GM19452 (cell line): ENCODE results near the gene ONECUT3.

Source experiments
- ATAC-seq: cut with Tn5 transposase; IDR thresholded peaks from one replicate; pipeline ENCODE4 v1.9.1; 2021; ENCODE audit not compliant: unreplicated experiment

Gene ONECUT3

GRCh38 chr19:1813192-1814182 lies 60.2 kb downstream of the ONECUT3 start:
- no peak for ATAC-seq

- ATAC-seq, result no peak
Observed at GRCh38 chr19:1814391-1814790, 61.1 kb downstream of the ONECUT3 start.

DNA sequence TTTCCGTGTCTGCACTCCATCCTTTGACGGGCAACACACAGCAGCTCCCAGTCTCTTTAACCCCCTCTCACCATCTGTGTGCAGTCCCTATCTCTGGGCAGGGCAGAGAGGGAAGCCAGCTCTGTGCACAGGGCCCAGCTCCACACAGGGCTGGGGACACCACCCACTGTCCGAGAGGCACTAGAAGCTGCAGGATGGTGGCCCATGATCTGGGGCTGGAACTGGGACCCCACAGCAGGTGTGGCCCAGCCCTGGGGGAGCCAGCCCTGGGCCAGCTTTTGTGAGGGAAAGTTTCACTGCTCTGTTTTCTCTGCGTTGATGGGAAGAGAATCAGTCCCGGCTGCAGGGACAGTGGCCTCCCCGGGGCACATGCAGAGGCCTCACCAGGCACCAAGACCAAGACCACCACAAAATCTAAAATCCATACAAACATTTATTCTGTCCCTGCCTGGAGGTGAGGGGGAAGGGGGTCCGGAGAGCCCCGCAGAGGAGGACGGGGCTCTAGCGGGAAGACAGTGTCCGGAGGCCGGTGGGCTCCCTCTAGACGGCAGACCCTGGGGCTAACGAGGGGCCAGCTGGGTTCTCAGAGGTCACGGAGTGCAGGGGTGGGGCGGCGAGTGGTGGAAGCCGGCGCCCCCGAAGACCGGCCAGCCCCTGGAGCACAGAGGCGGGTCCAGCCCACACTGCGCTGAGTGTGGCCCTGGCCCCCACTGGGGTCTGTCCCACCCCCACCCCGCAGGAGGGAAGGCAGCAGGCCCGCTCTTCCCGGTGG lies 61.7 kb downstream of the ONECUT3 start:
- ATAC-seq, result no peak

- no peak for ATAC-seq
Observed at GRCh38 chr19:1815605-1816529, 62.6 kb downstream of the ONECUT3 start.

DNA sequence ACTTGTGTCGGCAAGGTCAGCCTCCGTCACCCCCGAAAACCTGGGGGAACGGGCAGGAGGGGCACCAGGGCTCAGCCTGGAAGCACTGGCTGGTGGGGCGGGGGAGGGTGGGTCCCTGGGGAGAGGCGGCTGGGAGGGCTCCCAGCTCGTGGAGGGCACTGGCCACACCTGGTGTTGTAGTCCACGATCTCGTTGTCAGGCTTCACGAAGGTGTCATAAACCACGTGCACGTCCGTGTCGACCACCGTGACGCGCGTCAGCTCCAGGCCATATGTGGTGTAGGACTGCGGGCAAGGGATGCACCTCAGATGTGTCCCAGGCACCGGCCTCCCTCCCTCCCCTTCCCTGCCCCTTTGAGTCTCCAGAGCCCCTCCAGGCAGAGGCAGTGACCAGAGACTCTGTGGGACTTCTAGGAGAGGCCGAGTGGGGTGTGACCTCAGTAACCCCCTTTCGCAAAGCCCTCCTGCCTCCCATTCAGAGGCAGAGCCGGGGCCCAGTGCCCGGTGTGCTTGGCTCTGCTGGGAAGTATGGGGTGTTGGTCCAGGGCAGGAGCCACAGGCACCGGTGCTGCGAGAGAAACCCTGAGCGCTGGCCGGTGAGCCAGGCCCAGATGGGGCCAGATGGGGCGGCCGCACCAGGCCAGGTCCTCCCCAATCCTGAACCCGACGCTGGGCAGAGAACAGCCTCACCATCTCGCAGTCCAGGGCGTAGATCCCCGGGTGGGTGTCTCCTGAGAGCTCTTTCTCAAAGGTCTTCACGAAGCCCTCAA lies 63.4 kb downstream of the ONECUT3 start:
- no peak for ATAC-seq

DNA sequence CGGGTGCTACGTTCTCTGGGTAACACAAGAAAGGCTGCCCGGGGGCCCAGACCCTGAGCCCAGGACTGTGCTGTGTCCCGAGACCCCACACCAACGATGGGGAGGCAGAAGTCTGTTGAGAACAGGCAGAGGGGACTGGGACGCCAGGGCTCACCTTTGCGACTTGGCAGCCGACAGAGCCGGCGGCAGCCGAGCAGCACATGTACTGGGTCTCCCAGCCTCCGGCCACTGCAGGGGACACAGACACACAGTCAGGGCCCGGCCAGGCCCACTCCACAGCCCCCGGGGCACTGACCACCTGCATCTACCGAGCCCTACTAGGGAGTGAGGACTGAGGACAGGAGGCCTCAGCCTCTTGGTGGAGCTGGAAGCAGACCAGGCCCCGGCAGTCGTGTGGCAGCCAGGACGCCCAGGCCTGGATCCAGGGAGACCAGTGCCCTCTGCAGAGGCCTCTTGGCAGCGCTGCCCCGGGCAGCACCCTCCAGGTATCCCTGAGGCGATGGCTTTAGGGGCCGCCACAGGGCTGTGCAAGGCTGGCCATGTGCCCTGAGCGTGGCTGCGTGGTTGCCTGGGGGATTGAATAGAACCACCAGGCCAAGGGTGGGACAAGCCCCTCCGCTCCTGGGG lies 64.4 kb downstream of the ONECUT3 start:
- no peak for ATAC-seq

DNA sequence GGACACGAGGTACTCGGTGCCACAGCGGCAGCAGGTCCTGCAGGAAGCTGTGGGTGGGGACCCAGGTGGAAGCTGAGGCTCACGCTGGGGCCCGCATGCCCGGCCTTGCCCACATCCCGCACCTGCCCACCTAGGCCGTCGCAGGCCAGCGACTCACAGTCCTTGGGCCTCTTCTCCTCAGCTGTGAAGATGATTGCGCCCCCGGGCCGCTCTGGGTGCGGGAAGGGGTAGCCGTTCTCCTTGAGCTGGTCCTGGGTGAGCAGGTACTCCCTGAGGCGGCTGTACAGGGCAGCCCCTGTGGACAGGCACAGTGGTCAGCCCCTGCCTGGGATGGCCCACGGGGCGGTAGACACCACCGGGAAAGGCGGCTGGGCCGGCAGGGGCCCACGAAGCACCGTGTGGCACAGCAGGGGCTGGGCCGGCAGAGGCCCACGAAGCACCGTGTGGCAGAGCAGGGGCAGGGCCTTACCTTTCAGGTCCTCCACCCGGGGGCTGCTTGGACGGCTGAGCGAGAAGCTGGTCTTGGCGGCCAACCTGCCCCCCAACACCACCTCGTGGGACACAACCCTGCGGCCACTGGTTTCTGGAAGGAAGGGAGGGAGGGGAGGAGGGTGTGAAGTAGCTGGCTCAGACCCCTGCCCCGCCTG lies 65.4 kb downstream of the ONECUT3 start:
- no peak for ATAC-seq

DNA sequence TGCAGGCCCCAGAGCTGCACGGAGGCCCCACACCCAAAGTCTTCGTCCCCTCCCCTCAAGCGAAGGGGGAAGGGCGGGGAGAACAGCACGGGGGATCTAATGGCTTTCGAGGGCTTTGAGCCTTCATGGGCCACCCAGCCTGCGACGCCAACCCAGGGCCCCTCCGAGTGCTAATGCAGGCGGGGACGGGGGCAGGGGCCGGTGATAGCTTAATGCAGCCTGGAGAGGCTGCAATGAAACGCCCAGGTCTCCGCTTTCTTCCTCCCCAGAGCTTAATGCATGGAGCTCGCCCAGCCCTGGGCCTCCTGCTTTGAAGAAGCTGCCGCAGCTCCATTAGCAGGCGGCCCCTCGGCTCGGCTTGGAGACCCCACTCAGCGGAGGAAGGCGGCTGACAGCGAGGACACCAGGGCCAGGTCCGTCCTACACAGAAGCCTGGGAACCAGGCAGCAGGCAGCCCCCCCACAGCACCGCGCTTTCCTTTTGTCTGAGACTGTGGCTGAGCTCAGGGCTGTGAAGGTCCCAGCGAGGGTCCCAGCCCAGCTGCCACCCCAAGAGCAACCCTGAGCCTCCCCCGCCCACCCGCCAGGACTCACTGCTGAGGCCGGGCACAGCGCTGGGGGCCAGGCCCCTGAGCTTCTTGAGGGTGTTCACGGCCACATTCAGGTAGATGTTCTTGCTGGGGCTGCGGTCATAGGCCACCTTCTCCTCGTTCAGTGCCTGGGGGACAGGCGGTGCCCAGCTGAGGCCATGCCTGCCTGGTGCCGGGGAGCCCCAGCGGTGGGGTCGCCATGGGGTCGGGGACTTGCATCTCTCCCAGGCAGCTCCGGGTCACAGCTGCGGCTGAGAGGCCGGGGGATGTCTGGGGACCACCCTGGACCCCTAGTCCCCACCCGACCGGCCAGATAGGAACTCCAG lies 66.3 kb downstream of the ONECUT3 start:
- ATAC-seq, result no peak

GRCh38 chr19:1822210-1822609 lies 68.9 kb downstream of the ONECUT3 start:
- no peak for ATAC-seq

DNA sequence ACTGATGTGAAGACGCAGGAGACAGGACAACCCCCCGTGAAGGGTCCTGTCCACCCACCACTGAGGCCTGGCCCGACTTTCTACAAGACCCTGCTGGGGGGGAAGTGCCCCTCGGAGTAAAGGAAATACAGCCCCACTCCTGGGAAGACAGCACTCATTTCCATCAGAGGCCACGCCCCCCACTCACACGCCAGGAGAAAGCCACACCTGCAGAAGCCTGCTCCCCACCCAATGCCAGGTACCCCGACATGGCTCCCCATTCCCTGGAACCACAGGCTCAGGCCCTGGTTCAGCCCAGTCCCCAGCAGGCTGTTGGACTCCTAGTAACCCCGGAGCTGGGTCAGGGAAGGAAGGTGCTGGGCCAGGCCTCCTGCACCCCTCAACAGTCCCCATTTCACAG lies 69.7 kb downstream of the ONECUT3 start:
- ATAC-seq, result no peak

- no peak for ATAC-seq
Observed at GRCh38 chr19:1823539-1824251, 70.4 kb downstream of the ONECUT3 start.

GRCh38 chr19:1824252-1824622 lies 70.9 kb downstream of the ONECUT3 start:
- ATAC-seq, result no peak

- ATAC-seq, result no peak
Observed at GRCh38 chr19:1825909-1826556, 72.7 kb downstream of the ONECUT3 start.

DNA sequence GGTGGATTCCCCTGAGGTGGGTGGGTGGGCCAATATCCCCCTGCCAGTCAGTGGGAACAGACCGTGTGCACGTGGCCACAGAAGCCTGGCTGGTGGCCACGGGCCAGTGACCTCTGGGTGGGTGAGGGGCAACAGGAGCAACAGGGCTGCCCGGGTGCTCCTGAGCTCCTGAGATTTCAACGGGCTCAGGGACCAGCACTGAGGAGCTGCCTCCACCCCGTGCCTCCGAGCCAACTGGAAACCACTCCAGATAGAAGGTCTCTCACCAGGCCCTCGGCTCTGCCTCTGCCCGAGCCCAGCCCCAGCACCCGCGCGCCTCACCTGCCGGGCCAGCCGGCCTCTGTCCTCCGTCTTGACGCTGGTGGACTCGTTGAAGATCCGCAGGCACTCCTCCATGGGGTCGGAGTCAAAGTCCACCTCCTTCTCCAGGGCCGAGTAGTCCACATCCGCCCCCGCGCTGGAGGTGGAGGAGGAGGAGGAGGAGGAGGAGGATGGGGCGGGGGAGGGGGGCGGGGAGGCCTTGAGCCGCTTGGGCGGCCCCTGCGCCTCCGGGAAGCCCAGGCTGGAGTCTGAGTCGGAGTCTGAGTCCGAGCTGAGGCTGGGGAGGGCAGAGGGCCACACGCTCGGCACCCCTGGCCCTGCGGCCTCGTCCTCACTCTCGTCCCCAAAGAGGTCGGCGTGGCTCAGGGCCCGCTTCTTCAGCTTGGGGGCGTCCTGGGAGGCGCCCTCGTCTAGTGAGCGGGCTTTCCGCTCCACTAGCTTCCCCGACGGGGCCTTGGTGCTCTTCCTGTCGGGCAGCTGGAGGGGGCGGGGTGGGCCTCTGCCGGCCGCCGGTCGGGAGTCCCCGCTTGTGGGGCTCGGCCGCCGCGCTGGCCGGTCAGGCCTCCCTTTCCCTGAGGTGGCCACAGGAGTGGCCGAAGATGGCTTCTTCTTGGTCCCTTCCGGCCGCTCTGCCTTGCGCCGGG lies 73.5 kb downstream of the ONECUT3 start:
- ATAC-seq, result no peak

- no peak for ATAC-seq
Observed at GRCh38 chr19:1827566-1828278, 74.4 kb downstream of the ONECUT3 start.
